C4-2B (cell line): ENCODE measurements around the gene CARD10.

ENCODE experiments used
- H3K27ac ChIP-seq: fragments of 450-650 bp; 2 replicates; pipeline ENCODE4 v1.5.1; 2017
- ZFX ChIP-seq: fragments of 450-650 bp; IDR thresholded peaks from 2 replicates; pipeline ENCODE4 v1.6.1; 2017
- TF ChIP-seq, protein P1 (sequence below): fragments of 450-650 bp; conservative IDR thresholded peaks from 2 replicates; pipeline ENCODE4 v1.5.1; 2017; ENCODE audit warnings: mild to moderate bottlenecking

The CARD10 gene

DNA sequence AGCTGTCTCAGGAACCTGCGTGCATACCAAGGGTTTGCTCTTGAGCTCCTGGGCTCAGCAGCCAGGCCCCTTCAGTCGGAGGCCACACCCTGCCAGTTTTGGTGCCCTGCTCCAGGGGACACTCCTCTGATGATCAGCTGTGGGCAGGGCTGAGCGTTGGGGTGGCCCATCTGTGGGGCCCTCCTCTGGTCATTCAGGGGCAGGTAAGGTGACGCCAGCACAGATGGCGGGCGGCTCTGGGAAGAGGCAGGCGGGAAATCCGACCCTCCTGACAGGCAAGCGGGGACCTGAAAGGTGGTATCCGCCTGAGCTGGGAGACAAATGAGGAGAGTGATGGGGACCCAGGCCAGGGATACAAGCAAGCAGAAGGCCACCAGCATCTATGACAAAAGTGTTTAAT is 29.2 kb downstream of the CARD10 start:
- TF ChIP-seq, protein P1, sequence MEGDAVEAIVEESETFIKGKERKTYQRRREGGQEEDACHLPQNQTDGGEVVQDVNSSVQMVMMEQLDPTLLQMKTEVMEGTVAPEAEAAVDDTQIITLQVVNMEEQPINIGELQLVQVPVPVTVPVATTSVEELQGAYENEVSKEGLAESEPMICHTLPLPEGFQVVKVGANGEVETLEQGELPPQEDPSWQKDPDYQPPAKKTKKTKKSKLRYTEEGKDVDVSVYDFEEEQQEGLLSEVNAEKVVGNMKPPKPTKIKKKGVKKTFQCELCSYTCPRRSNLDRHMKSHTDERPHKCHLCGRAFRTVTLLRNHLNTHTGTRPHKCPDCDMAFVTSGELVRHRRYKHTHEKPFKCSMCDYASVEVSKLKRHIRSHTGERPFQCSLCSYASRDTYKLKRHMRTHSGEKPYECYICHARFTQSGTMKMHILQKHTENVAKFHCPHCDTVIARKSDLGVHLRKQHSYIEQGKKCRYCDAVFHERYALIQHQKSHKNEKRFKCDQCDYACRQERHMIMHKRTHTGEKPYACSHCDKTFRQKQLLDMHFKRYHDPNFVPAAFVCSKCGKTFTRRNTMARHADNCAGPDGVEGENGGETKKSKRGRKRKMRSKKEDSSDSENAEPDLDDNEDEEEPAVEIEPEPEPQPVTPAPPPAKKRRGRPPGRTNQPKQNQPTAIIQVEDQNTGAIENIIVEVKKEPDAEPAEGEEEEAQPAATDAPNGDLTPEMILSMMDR, result no peak
- no peak for TF ChIP-seq ZFX
- H3K27ac ChIP-seq, result no peak overlapping the region

DNA sequence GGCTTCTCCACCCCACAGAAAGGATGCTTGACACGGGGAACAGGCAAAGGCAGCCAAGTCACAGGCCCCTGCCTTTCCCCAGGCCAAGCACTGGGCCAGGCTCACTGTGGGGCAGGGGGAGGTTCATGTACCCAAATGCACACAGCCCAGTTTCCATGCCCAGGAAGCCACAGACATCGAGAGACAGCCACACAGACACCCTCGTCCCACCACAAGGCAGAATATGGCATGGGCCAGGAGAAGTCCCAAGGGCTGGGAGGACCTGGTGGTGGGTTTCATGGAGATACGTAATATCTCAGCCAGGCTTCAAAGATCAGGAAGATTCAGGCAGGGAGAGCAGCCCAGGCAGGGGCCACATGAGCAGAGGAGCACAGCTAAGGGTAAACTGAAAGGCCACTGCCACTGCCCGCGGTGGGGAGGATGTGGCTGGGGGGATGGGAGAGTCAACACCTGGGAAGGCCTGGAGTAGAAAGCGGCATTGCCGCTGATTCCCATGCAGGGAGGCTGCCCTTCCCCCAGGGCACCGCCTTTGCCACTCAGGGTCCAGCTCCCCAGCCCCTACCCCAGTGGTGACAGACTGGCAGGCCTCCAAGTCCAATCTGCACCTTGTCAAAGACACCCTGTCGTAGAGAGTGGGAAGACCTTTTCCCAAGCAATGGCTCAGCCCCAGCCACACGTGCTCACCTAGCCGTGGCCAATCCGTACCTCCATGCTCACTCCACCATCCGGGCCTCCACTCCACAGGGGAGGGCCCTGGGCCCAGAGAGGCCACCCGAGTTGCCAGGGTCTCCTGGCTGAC is 30.7 kb downstream of the CARD10 start:
- no peak overlapping the region for H3K27ac ChIP-seq
- no peak for TF ChIP-seq ZFX
- TF ChIP-seq, protein P1, result no peak

DNA sequence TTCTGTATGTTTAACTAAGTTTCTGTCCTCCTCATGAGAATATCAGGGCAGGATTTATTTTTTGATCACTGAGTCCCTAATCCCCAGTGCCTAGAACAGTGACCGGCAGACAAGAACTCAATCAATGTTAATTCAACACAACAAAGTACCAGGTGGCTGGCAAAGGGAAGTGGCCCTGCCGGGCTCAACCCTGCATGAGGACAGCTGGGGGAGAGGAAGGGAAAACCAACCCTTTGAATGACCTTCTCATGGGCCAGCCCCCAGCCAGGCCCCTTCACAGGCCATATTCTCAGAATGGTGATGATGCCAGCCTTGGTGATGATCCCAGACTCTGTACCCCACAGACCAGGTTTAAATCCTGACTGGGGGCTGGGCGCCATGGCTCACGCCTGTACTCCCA is 31.6 kb downstream of the CARD10 start:
- H3K27ac ChIP-seq, result no peak overlapping the region
- no peak for TF ChIP-seq ZFX
- TF ChIP-seq, protein P1, result no peak

DNA sequence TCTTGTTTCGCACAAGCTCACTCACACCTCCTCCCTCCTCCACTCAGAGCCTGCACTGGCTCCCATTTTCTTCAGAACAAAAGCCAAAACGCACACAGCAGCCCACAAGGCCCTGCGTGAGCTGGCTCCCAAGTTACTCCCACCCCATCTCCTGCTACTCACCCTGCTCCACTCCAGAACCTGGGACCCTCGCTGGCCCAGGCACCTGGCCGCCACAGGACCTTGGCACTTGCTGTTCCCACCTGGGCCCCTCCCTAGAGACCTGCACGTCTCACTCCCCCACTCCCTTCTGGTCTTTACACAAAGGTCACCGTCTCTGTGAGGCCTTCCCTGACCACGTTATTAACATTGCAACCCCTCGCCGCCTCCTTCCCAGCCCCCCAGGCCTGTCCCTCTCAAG is 32.1 kb downstream of the CARD10 start:
- H3K27ac ChIP-seq, result no peak overlapping the region
- TF ChIP-seq, protein P1, result no peak
- TF ChIP-seq ZFX, result no peak

DNA sequence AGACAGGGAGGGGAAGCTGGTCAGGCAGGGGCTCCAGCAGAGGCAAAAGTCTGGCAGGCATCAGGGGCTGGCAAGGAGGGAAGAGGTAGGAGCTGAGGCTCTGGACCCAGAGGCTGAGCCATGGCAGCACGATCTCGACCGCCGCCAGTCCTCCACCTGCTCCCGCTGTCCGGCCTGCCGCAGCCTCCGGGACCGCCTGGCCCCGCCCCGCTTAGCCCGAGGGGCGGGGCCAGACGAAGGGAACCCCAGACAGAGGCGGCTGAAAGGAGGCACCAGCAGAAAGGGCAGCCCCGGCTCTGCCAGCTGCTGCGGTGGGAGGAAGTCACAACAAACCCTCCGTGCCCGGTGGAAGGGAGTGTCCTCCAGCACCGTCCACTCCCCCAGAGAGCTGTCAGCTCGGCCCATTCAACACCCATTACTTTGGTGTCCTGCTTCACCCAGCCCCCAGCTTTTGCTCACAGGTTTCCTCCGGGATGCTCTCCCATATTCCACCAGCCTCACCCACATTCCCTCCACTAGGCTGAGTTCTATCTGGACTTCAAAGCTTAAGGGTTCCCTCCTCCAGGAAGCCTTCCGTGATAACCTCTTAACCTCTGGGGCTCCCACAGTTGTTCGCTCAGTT is 32.9 kb downstream of the CARD10 start, which contains the start of gene MFNG:
Gene MFNG, minus strand, starts transcription at position 161 of the 622 bp plus-strand sequence. CDS start 207 bp downstream, outside the sequence.
- H3K27ac ChIP-seq, result no peak within 1 kb of the TSS
- TF ChIP-seq, protein P1, result no peak
- no peak for TF ChIP-seq ZFX

DNA sequence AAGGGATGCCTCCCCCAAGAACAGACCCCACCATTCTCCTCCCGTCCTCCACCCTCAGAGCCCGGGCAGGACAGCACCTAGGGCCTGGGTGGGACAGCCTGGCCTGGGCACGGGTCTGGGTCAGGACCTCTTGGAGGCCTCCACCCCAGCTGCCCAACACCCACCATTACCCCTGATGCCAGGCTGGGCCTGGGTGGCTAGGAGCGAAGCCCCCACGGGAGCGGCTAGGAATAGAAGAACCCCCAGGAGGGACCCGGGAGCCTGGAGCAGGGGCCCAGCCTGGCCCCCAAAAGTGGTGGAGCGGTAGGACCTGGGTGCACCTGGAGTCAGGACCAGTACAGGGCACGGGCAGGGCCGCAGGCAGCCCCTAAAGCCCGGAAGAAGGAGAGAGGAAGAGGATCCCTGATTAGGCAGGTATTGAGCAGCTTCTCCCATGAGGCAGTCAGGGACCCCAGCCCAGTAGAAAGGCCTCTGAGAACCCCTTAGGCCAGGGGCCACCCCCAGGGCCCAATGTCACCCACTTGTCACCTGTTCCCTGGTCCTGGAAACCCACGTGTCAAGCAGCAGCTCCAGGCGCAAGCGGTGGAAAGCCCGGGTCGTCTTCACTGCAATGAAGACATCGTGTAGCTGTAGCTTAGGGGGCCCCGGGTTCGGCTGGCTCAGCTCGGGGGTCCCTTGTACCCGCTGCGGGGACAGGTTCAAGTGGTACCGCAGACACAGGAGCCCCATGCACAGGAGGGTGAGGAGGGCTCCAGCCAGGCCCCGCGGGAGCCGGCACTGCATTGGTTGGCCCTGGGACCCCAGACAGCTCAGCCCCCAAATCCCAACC is 33.6 kb downstream of the CARD10 start:
- H3K27ac ChIP-seq, result no peak overlapping the region
- no peak for TF ChIP-seq ZFX
- TF ChIP-seq, protein P1, result no peak
